ENCODE data around the gene ZNF423.

ZNF423 gene

GRCh38 chr16:49747654-49748053, 108.3 kb downstream of the ZNF423 start:
- no peak for DNase-seq

GRCh38 chr16:49746545-49746944, 109.4 kb downstream of the ZNF423 start:
- DNase-seq: no peak

GRCh38 chr16:49745311-49745747, 110.6 kb downstream of the ZNF423 start:
- no peak for DNase-seq

GRCh38 chr16:49744244-49745220, 111.4 kb downstream of the ZNF423 start:
- DNase-seq: no peak

- DNase-seq: no peak
Measured at GRCh38 chr16:49743658-49744057, 112.3 kb downstream of the ZNF423 start.

- DNase-seq: no peak
Measured at GRCh38 chr16:49743203-49743464, 112.8 kb downstream of the ZNF423 start.

- DNase-seq: no peak
Measured at GRCh38 chr16:49742428-49743202, 113.3 kb downstream of the ZNF423 start.

GRCh38 chr16:49740256-49740655, 115.7 kb downstream of the ZNF423 start:
- no peak for DNase-seq

GRCh38 chr16:49739381-49739780, 116.5 kb downstream of the ZNF423 start:
- DNase-seq: peak in 1 of 2 experiments; percentile 25

GRCh38 chr16:49738832-49739231, 117.1 kb downstream of the ZNF423 start:
- DNase-seq: no peak

- DNase-seq: no peak
Measured at GRCh38 chr16:49738001-49738400, 117.9 kb downstream of the ZNF423 start.

GRCh38 chr16:49737541-49737940, 118.4 kb downstream of the ZNF423 start:
- DNase-seq: no peak

- no peak for DNase-seq
Measured at GRCh38 chr16:49734331-49734730, 121.6 kb downstream of the ZNF423 start.

- DNase-seq: no peak
Measured at GRCh38 chr16:49733313-49734009, 122.5 kb downstream of the ZNF423 start.

GRCh38 chr16:49731911-49732310, 124.0 kb downstream of the ZNF423 start:
- DNase-seq: no peak

GRCh38 chr16:49730772-49731171, 125.1 kb downstream of the ZNF423 start:
- DNase-seq: no peak

- DNase-seq: no peak
Measured at GRCh38 chr16:49727611-49728010, 128.3 kb downstream of the ZNF423 start.

- no peak for DNase-seq
Measured at GRCh38 chr16:49726155-49726554, 129.8 kb downstream of the ZNF423 start.

- no peak for DNase-seq
Measured at GRCh38 chr16:49725651-49726050, 130.3 kb downstream of the ZNF423 start.

- DNase-seq: no peak
Measured at GRCh38 chr16:49724774-49725173, 131.1 kb downstream of the ZNF423 start.

- DNase-seq: no peak
Measured at GRCh38 chr16:49723310-49723709, 132.6 kb downstream of the ZNF423 start.

GRCh38 chr16:49720225-49720624, 135.7 kb downstream of the ZNF423 start:
- no peak for DNase-seq

- no peak for DNase-seq
Measured at GRCh38 chr16:49717689-49718088, 138.2 kb downstream of the ZNF423 start.

Measured in NCI-H526 (cell line).